Astrocyte (in vitro differentiated cells and primary cell): Measurements from ENCODE around the gene OVOL3.

ENCODE experiments used
- EZH2 ChIP-seq: IDR thresholded peaks from 2 replicates; pipeline ENCODE4 v1.6.1; 2012; ENCODE audit warnings: mild to moderate bottlenecking, low read length, inconsistent platforms; ENCODE audit not compliant: insufficient read depth
- TF ChIP-seq, protein P1 (sequence below): IDR thresholded peaks from 2 replicates; pipeline ENCODE4 v1.5.1; 2011; ENCODE audit warnings: low read depth, mild to moderate bottlenecking, inconsistent platforms, low read length, moderate library complexity; ENCODE audit not compliant: insufficient read depth

DNA sequence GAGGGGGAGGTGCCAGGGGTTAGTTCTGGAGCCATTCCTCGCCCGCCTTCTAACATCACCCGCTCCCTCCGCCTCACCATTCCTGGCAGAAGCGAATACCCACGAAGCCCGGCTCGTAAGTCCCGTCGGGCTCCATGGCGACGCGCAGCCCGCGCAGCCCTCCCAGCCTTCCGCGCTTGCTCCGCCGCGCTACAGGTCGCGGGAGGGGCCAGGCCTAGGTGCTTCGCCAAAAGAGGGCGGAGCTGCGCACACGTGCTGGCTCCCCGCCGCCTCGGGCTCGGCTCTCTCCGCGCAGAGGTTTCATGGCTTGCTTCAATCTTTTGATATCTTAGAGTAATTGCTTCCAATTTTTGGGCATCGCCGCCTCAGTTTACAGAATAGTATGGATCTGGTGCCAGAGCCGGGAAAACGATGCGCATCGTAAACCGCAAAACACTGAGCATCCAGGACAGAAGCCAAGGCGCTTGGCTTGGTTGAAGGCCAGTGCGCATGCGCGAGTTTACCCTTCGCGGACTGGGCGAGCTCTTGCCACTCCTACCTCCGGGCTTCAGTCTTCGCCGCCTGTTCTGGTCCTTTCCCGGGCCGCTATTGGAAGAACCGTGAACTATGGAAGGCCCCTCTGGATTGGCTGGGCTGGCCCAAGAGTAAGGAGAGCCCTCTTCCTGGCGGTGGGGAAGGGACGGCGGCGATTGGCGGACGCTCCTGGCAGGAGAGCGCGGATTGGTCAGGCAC, 3.9 kb downstream of the OVOL3 start, which contains the start of gene POLR2I:
- TF ChIP-seq, protein P1, sequence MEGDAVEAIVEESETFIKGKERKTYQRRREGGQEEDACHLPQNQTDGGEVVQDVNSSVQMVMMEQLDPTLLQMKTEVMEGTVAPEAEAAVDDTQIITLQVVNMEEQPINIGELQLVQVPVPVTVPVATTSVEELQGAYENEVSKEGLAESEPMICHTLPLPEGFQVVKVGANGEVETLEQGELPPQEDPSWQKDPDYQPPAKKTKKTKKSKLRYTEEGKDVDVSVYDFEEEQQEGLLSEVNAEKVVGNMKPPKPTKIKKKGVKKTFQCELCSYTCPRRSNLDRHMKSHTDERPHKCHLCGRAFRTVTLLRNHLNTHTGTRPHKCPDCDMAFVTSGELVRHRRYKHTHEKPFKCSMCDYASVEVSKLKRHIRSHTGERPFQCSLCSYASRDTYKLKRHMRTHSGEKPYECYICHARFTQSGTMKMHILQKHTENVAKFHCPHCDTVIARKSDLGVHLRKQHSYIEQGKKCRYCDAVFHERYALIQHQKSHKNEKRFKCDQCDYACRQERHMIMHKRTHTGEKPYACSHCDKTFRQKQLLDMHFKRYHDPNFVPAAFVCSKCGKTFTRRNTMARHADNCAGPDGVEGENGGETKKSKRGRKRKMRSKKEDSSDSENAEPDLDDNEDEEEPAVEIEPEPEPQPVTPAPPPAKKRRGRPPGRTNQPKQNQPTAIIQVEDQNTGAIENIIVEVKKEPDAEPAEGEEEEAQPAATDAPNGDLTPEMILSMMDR = no peak
- no peak for TF ChIP-seq EZH2
